H1 (cell line): ENCODE measurements around the gene MYH7. TPM values are rescaled to one million over a fixed set of nuclear protein-coding genes. Genes with fewer than 3 reads are reported as not detected.

ENCODE experiments used
- CTCF ChIA-PET: fragments of 300-600 bp; sonication (Branson Sonifier 250); formaldehyde crosslinking; loops from one replicate; lab custom pipeline; 2021; ENCODE audit not compliant: partially characterized antibody; lab: Charles Lee
- POLR2A ChIA-PET: fragments of 300-600 bp; sonication (Branson Sonifier 250); formaldehyde crosslinking; loops from one replicate; lab custom pipeline; 2021; ENCODE audit warnings: inconsistent platforms; ENCODE audit not compliant: partially characterized antibody; lab: Charles Lee
- DNase-seq, 2 experiments: peaks; one replicate each; pipeline versions ENCODE4 v3.0.0 to v3.0.0-alpha.2; 2010 to 2022; ENCODE audit warnings: low spot score in 2 of 2, low read depth in 1 of 2, mixed read lengths in 1 of 2
- FAIRE-seq: peaks from 2 replicates; lab custom pipeline; 2011; peaks lifted over from hg19 to GRCh38; lab: Jason Lieb, UNC
- H2AFZ ChIP-seq: 2 replicates; pipeline ENCODE4 v1.8.1; 2012; ENCODE audit warnings: low read length, inconsistent platforms
- H2AK5ac ChIP-seq: 2 replicates; pipeline ENCODE4 v1.6.1; 2013; ENCODE audit warnings: low read depth, low read length
- H2BK120ac ChIP-seq: replicated peaks from 2 replicates; pipeline ENCODE3; 2013; ENCODE audit warnings: low read depth, low read length, inconsistent platforms
- H2BK12ac ChIP-seq: 2 replicates; pipeline ENCODE4 v1.6.1; 2013; ENCODE audit warnings: low read depth, low read length
- H2BK15ac ChIP-seq: 2 replicates; pipeline ENCODE4 v1.6.1; 2013; ENCODE audit warnings: low read length
- H2BK20ac ChIP-seq: 2 replicates; pipeline ENCODE4 v1.6.1; 2013; ENCODE audit warnings: low read length
- H2BK5ac ChIP-seq: 2 replicates; pipeline ENCODE4 v1.6.1; 2013; ENCODE audit warnings: low read depth, low read length
- H3K14ac ChIP-seq: 2 replicates; pipeline ENCODE4 v1.6.1; 2013; ENCODE audit warnings: inconsistent platforms; ENCODE audit not compliant: insufficient read length
- H3K18ac ChIP-seq: 2 replicates; pipeline ENCODE4 v1.6.1; 2013; ENCODE audit warnings: low read length; ENCODE audit errors: extremely low read depth
- H3K23ac ChIP-seq: 2 replicates; pipeline ENCODE4 v1.6.1; 2013; ENCODE audit warnings: inconsistent platforms; ENCODE audit not compliant: insufficient read length
- H3K23me2 ChIP-seq: 2 replicates; pipeline ENCODE4 v1.6.1; 2013; ENCODE audit warnings: low read depth, low read length
- H3K27ac ChIP-seq: 2 replicates; pipeline ENCODE4 v1.6.1; 2011; ENCODE audit warnings: low read depth, low read length, inconsistent platforms
- H3K27me3 ChIP-seq, 4 experiments: replicated peaks in 1 of 4; 1 replicate in 1 of 4; 2 replicates in 3 of 4; pipeline versions ENCODE4 v1.6.1 to v1.8.1; 2011 to 2013; ENCODE audit warnings: low read length in 3 of 4, mild to moderate bottlenecking in 3 of 4, inconsistent platforms in 2 of 4, mixed read lengths in 2 of 4, moderate library complexity in 1 of 4; ENCODE audit not compliant: control insufficient read depth in 3 of 4, insufficient read depth in 3 of 4; ENCODE audit errors: extremely low read depth in 1 of 4
- H3K36me3 ChIP-seq, 4 experiments: 2 replicates each; pipeline versions ENCODE4 v1.6.1 to v1.8.1; 2011 to 2013; ENCODE audit warnings: mild to moderate bottlenecking in 4 of 4, low read length in 3 of 4, moderate library complexity in 2 of 4, control low read depth in 1 of 4, inconsistent platforms in 1 of 4; ENCODE audit not compliant: insufficient read depth in 4 of 4, control insufficient read depth in 2 of 4
- H3K4ac ChIP-seq: replicated peaks from 2 replicates; pipeline ENCODE3; 2013; ENCODE audit warnings: low read length, low read depth, mixed read lengths, inconsistent platforms; ENCODE audit not compliant: insufficient read length
- H3K4me1 ChIP-seq, 4 experiments: replicated peaks in 1 of 4; 1 replicate in 1 of 4; 2 replicates in 3 of 4; pipeline versions ENCODE4 v1.6.1 to v1.8.1; 2011 to 2013; ENCODE audit warnings: low read length in 3 of 4, inconsistent platforms in 2 of 4, mixed read lengths in 1 of 4; ENCODE audit not compliant: insufficient read depth in 4 of 4, control insufficient read depth in 3 of 4
- H3K4me2 ChIP-seq, 2 experiments: 2 replicates each; pipeline versions ENCODE4 v1.6.1 to v1.8.1; 2011 to 2013; ENCODE audit warnings: low read depth in 2 of 2, low read length in 2 of 2, control low read depth in 1 of 2, inconsistent platforms in 1 of 2, mild to moderate bottlenecking in 1 of 2; ENCODE audit not compliant: insufficient read depth in 1 of 2
- H3K4me3 ChIP-seq, 4 experiments: fragments of 200-600, 300-600 bp in 1 of 4; sonication (generic), shearing (Covaris generic), sonication (Bioruptor Twin) in 1 of 4; 2 replicates each; pipeline versions ENCODE4 v1.5.1 to v1.8.1; 2011 to 2016; ENCODE audit warnings: low read length in 4 of 4, low read depth in 3 of 4, control low read depth in 2 of 4, inconsistent platforms in 2 of 4, mild to moderate bottlenecking in 2 of 4, mixed read lengths in 1 of 4, moderate library complexity in 1 of 4; ENCODE audit not compliant: insufficient read depth in 2 of 4; ENCODE audit errors: extremely low read depth in 1 of 4
- H3K56ac ChIP-seq: replicated peaks from 2 replicates; pipeline ENCODE3; 2013; ENCODE audit warnings: low read depth, mild to moderate bottlenecking, mixed read lengths, low read length, inconsistent platforms; ENCODE audit not compliant: insufficient read length
- H3K79me1 ChIP-seq: 2 replicates; pipeline ENCODE4 v1.6.1; 2013; ENCODE audit warnings: low read depth, low read length, control low read depth
- H3K79me2 ChIP-seq, 2 experiments: 2 replicates each; pipeline versions ENCODE4 v1.6.1 to v1.8.1; 2012 to 2013; ENCODE audit warnings: low read length in 2 of 2, mild to moderate bottlenecking in 2 of 2, inconsistent platforms in 1 of 2; ENCODE audit not compliant: insufficient read depth in 2 of 2, control insufficient read depth in 1 of 2
- H3K9ac ChIP-seq, 4 experiments: replicated peaks in 1 of 4; 1 replicate in 1 of 4; 2 replicates in 3 of 4; pipeline versions ENCODE4 v1.6.1 to v1.8.1; 2011 to 2013; ENCODE audit warnings: low read depth in 3 of 4, low read length in 3 of 4, control low read depth in 2 of 4, mild to moderate bottlenecking in 2 of 4, moderate library complexity in 2 of 4, inconsistent platforms in 1 of 4; ENCODE audit errors: extremely low read depth in 1 of 4
- H3K9me3 ChIP-seq, 2 experiments: 2 replicates each; pipeline versions ENCODE4 v1.6.1 to v1.8.1; 2012 to 2013; ENCODE audit warnings: mild to moderate bottlenecking in 2 of 2, moderate library complexity in 2 of 2, control low read depth in 1 of 2, inconsistent platforms in 1 of 2, low read depth in 1 of 2, low read length in 1 of 2, mixed read lengths in 1 of 2; ENCODE audit not compliant: insufficient read depth in 2 of 2
- H4K20me1 ChIP-seq, 2 experiments: replicated peaks in 1 of 2; 2 replicates each; pipeline versions ENCODE3 to v1.8.1; 2011 to 2013; ENCODE audit warnings: inconsistent platforms in 2 of 2, low read length in 2 of 2, mild to moderate bottlenecking in 1 of 2; ENCODE audit not compliant: insufficient read depth in 2 of 2, control insufficient read depth in 1 of 2
- H4K5ac ChIP-seq: 2 replicates; pipeline ENCODE4 v1.6.1; 2013; ENCODE audit warnings: low read length, low read depth, mixed read lengths, inconsistent platforms; ENCODE audit not compliant: insufficient read length
- H4K8ac ChIP-seq: 2 replicates; pipeline ENCODE4 v1.8.0; 2013; ENCODE audit warnings: mild to moderate bottlenecking, moderate library complexity, low read length, inconsistent platforms; ENCODE audit not compliant: insufficient read depth; ENCODE audit errors: extremely low read depth
- H4K91ac ChIP-seq: replicated peaks from 2 replicates; pipeline ENCODE3; 2013; ENCODE audit warnings: low read length, mixed read lengths, inconsistent platforms; ENCODE audit not compliant: insufficient read length
- BACH1 ChIP-seq: IDR thresholded peaks from 2 replicates; pipeline ENCODE4 v1.6.1; 2012; ENCODE audit warnings: low read length, improper control_type of control experiment
- BRCA1 ChIP-seq: IDR thresholded peaks from 2 replicates; pipeline ENCODE4 v1.6.1; 2012; ENCODE audit warnings: low read depth, low read length, improper control_type of control experiment
- CHD2 ChIP-seq: IDR thresholded peaks from 2 replicates; pipeline ENCODE4 v1.6.1; 2012; ENCODE audit warnings: low read length, improper control_type of control experiment
- CTCF ChIP-seq, 3 experiments: IDR thresholded peaks; 1 replicate in 2 of 3; 2 replicates in 1 of 3; pipeline versions ENCODE4 v1.5.1 to v1.6.1; 2011; ENCODE audit warnings: low read length in 3 of 3, mild to moderate bottlenecking in 3 of 3, inconsistent platforms in 2 of 3, low read depth in 1 of 3, moderate library complexity in 1 of 3; ENCODE audit not compliant: insufficient read depth in 1 of 3; ENCODE audit errors: control extremely low read depth in 1 of 3
- EP300 ChIP-seq, 2 experiments: IDR thresholded peaks; 1 replicate in 1 of 2; 2 replicates in 1 of 2; pipeline ENCODE4 v1.6.1; 2011 to 2012; ENCODE audit warnings: low read depth in 2 of 2, low read length in 2 of 2, mild to moderate bottlenecking in 2 of 2, borderline replicate concordance in 1 of 2, inconsistent platforms in 1 of 2, moderate library complexity in 1 of 2
- HDAC2 ChIP-seq, 2 experiments: fragments of 300-600 bp in 1 of 2; sonication (generic) in 1 of 2; IDR thresholded peaks; 2 replicates each; pipeline ENCODE4 v1.6.1; 2011 to 2012; ENCODE audit warnings: low read depth in 2 of 2, low read length in 2 of 2, mild to moderate bottlenecking in 2 of 2, moderate library complexity in 2 of 2, borderline replicate concordance in 1 of 2, inconsistent platforms in 1 of 2
- KDM5A ChIP-seq: fragments of 200-600 bp; IDR thresholded peaks from 2 replicates; pipeline ENCODE4 v1.7.1; 2012; ENCODE audit warnings: mild to moderate bottlenecking, low read length, inconsistent platforms, mixed read lengths
- NRF1 ChIP-seq: IDR thresholded peaks from 2 replicates; pipeline ENCODE4 v1.6.1; 2011; ENCODE audit warnings: mild to moderate bottlenecking, low read depth, low read length, improper control_type of control experiment
- PHF8 ChIP-seq: fragments of 200-600 bp; sonication (generic); conservative IDR thresholded peaks from 2 replicates; pipeline ENCODE4 v1.7.1; 2012; ENCODE audit warnings: low read depth, mild to moderate bottlenecking, inconsistent platforms, low read length, moderate library complexity
- POU5F1 ChIP-seq: IDR thresholded peaks from 2 replicates; pipeline ENCODE4 v1.6.1; 2011; ENCODE audit warnings: low read depth, mild to moderate bottlenecking, low read length, moderate library complexity
- TAF1 ChIP-seq: IDR thresholded peaks from 2 replicates; pipeline ENCODE4 v1.6.1; 2011; ENCODE audit warnings: mild to moderate bottlenecking, low read depth, low read length
- WGBS, 2 experiments: shearing (Covaris generic) in 1 of 2; methylation state at CpG; one replicate each; pipeline versions ENCODE4 v1.1.6 to v1.1.7; 2013 to 2015; ENCODE audit warnings: low lambda C conversion rate in 2 of 2, mixed read lengths in 2 of 2, inconsistent platforms in 1 of 2, low coverage in 1 of 2, missing lambda C conversion rate in 1 of 2; ENCODE audit not compliant: insufficient replicate concordance in 2 of 2, insufficient coverage in 1 of 2, insufficient read length in 1 of 2; ENCODE audit errors: extremely low coverage in 1 of 2, missing lambda C conversion rate in 1 of 2; 5-methylcytosine and 5-hydroxymethylcytosine counted together
- polyA plus RNA-seq, 7 experiments: library from polyadenylated mRNA; depleted of rRNA in 3 of 7; stranded (reverse) in 5 of 7; unstranded in 2 of 7; fragments of >200 nt in 5 of 7; fragments of 200-250 nt in 2 of 7; gene quantifications; 1 replicate in 5 of 7; 2 replicates in 1 of 7; 4 replicates in 1 of 7; pipeline versions ENCODE4 v1.2.1 to v1.2.3, GENCODE V29; 2011 to 2013; ENCODE audit warnings: missing spikeins in 2 of 7, mixed read lengths in 2 of 7
- total RNA-seq: library from RNA; stranded (reverse); fragmentation: NEBNext Ultra II Directional; extraction: Animal tissue kit (Norgen Biotek cat#: 25700); gene quantifications from 2 replicates; pipeline ENCODE4 v1.2.1, GENCODE V29; 2021

Gene MYH7
- total and polyA plus RNA-seq, 2 of the 8 experiments (the other 6 are each of a cell fraction or from before 2014, with no cell fraction given), result not detected

- H3K14ac ChIP-seq, result no peak overlapping the region
- no peak overlapping the region for H4K5ac ChIP-seq
- no peak overlapping the region for H2BK5ac ChIP-seq
- ChIA-PET CTCF (interaction anchor here (1.0 to 4.2 kb wide), 9 partner anchors 9 to 98 kb away, joined by 3 to 26 read pairs (median 4); partner anchors contain the start of genes CMTM5 and MYH7), POLR2A (interaction anchor here (1.6 to 1.9 kb wide), 2 partner anchors 14 to 78 kb away, joined by 3 to 5 read pairs; no protein-coding TSS in a partner anchor)
- no peak overlapping the region for H3K4me2 ChIP-seq
- H4K91ac ChIP-seq, result no peak overlapping the region
- H3K4me1 ChIP-seq, result peaks cover 0 to 12% (median 9%) of the 10 kb centered on the region in 4 experiments; a peak in 6 of 7 replicates
- no peak overlapping the region for H3K18ac ChIP-seq
- H3K79me2 ChIP-seq, result no peaks in the 10 kb centered on the region
- 90% methylated on average over 6 of the region's 6 CpGs; no CpG with 5 or more reads in 1 of the 2 experiments for whole genome bisulfite sequencing, 2 experiments
- H3K4me3 ChIP-seq, result no peak overlapping the region
- no peak overlapping the region for H3K27ac ChIP-seq
- no peak overlapping the region for H3K9ac ChIP-seq
- no peak overlapping the region for H3K23ac ChIP-seq
- no peaks in the 10 kb centered on the region for H3K36me3 ChIP-seq
- no peaks in the 10 kb centered on the region for H4K20me1 ChIP-seq
- no peak overlapping the region for H3K56ac ChIP-seq
- H3K9me3 ChIP-seq, result no peaks in the 10 kb centered on the region
- H2BK12ac ChIP-seq, result no peak overlapping the region
- no peak overlapping the region for H2BK120ac ChIP-seq
- H3K4ac ChIP-seq, result no peak overlapping the region
- no peaks in the 10 kb centered on the region for H3K79me1 ChIP-seq
- DNase-seq (peak in 1 of 2 experiments; percentile 6), FAIRE-seq (no peak)
- H3K27me3 ChIP-seq, result peaks cover 0 to 4% (median 1%) of the 10 kb centered on the region in 4 experiments; a peak in 3 of 7 replicates
- no peak overlapping the region for H2AK5ac ChIP-seq
- H2AFZ ChIP-seq, result no peak overlapping the region
- no peak overlapping the region for H2BK15ac ChIP-seq
- H3K23me2 ChIP-seq, result no peaks in the 10 kb centered on the region; the same call in none of the 2 replicates
- H2BK20ac ChIP-seq, result no peak overlapping the region
- H4K8ac ChIP-seq, result no peak overlapping the region
- TF ChIP-seq POU5F1 (no peak), EP300 (IDR thresholded peaks at IDR 0.05; ENCODE audit: borderline replicate concordance in 1 of 2, low read depth in 2 of 2, low read length in 2 of 2) (no peak), BACH1 (no peak), NRF1 (no peak), CTCF (IDR thresholded peaks at IDR 0.05; ENCODE audit: control extremely low read depth in 1 of 3, insufficient read depth in 1 of 3, low read depth in 1 of 3, low read length in 3 of 3) (no peak), TAF1 (no peak), PHF8 (no peak), HDAC2 (IDR thresholded peaks at IDR 0.05; ENCODE audit: borderline replicate concordance in 1 of 2, low read depth in 2 of 2, low read length in 2 of 2) (no peak), CHD2 (no peak), KDM5A (no peak), BRCA1 (no peak)
Observed at GRCh38 chr14:23443881-23444280, 8.4 kb upstream of the MYH7 start.
